22Rv1 (cell line): ENCODE data around the gene HFE.

ENCODE experiments used
- H3K27ac ChIP-seq: fragments of 450-650 bp; 2 replicates; pipeline ENCODE4 v1.5.1; 2017
- CTCF ChIP-seq: fragments of 450-650 bp; IDR thresholded peaks from 2 replicates; pipeline ENCODE4 v1.5.1; 2017; ENCODE audit warnings: mild to moderate bottlenecking
- ZFX ChIP-seq: fragments of 450-650 bp; IDR thresholded peaks from 2 replicates; pipeline ENCODE4 v1.6.1; 2017; ENCODE audit warnings: antibody characterized with exemption, borderline replicate concordance

Gene HFE

DNA sequence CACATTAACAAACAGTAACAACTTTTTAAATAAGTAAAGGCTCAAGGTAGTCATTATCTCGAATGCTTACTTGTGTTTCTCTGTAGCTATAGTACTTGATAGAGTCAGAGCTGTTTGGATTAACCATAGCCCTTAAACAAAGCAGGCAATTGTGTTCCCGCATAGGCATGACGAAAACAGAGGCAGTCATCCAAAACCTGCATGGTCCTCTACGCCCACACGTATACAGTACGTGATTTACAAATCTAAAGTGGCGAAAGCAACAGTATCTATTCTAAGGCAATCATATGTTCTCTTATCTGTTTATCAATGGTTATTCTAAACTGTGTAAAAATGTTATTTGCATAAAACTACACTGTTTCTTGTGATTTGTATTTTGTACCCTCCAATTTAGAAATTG, 31.8 kb downstream of the HFE start:
- H3K27ac ChIP-seq: peak overlapping the region; percentile 9; the same call in 1 of the 2 replicates
- TF ChIP-seq ZFX (no peak), CTCF (no peak)

- peak overlapping the region; percentile 100 for H3K27ac ChIP-seq
Observed at GRCh38 chr6:26120115-26120514, 32.9 kb downstream of the HFE start.

GRCh38 chr6:26120807-26121140, 33.5 kb downstream of the HFE start:
- peak overlapping the region; percentile 100 for H3K27ac ChIP-seq
- TF ChIP-seq ZFX: no peak
- no peak for TF ChIP-seq CTCF

- TF ChIP-seq ZFX: no peak
- no peak for TF ChIP-seq CTCF
- H3K27ac ChIP-seq: peak overlapping the region; percentile 100
Observed at GRCh38 chr6:26121141-26122004, 34.1 kb downstream of the HFE start.

DNA sequence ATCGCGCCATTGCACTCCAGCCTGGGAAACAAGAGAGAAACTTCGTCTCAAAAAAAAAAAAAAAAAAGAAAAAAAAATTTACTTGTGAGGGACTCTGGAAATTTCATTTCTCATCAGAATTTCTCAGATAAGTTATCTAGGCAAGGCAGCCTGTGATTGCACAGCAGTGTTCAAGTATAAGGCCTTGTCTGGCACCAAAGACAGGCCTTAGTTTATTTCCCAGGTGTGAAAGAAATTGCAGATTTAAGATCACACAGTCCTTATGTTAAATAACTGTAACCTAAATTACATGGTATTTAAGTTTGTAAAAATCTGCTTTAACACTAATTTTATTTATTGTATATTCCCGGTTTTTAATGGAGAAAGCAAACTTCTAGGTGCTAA, 34.8 kb downstream of the HFE start:
- TF ChIP-seq ZFX (no peak), CTCF (no peak)

DNA sequence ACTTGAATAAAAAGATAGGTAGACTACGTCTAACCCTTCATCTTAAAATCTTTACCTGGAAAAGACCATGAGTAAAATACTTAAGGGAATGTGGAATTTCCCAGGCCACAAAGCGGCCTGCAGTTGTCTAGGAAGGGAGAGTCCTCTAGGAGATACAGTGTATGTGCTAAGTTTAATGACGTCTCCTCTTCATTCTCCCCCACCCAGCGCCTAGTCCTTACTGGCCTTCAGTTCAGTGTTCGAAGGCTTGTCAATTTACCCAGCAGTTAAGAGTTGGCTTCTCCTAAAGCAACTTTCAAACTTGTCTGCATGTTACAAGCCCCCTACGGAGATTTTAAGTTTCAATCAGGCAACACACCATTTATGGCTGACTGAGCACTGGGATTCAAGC, 35.2 kb downstream of the HFE start:
- no peak for TF ChIP-seq CTCF
- no peak for TF ChIP-seq ZFX
- H3K27ac ChIP-seq: peak overlapping the region; percentile 100

More for the DNA sequence above, 34.8 kb downstream of the HFE start:
- peak overlapping the region; percentile 100 for H3K27ac ChIP-seq

DNA sequence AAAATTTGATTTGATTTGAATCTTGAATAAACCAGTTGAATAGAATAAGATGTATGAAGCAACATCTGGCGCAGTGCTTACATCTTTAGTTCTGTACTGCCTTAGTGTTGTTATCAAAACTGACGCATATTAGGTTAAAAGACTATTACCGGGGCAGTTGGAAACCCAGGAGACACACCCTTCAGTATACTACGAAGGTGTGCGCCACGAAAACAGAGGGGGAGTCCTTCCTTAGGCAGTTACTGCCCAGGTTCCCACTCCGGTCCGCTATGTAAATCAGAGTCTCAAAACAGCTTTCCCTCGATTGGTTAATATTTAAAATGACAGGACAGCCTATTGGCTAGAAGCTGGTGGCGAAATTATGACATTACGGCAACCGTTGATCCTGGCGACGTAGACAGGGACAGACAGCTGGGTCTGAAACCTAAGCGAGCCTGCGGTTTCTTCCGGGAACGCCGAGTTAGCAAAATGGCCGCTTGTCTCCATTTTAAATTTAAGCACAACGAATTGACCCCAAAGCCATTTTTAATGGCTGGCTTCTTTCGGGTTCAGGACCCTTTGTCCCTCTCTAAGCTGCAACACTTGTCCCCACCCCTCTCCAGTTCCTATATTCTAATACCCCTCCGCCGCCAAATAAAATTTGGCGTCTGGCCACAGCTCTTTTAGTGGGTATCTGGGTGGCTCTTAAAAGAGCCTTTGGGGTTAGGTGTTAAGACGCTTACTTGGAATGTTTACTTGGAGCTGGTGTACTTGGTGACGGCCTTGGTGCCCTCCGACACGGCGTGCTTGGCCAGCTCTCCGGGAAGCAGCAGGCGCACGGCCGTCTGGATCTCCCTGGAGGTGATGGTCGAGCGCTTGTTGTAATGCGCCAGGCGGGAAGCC, 35.8 kb downstream of the HFE start:
- peak overlapping the region; percentile 100 for H3K27ac ChIP-seq
- TF ChIP-seq ZFX: no peak
- TF ChIP-seq CTCF: no peak
